Activated naive CD4-positive, alpha-beta T cell treated with anti-CD3 and anti-CD28 coated beads, Interleukin-2, amount 10 ng/mL, durations not matched to agents 7 days and 5 days (primary cell): Measurements from ENCODE around the gene SIPA1L3.
A peak's percentile ranks its signal among the peaks of the same experiment; 100 is the strongest.

Experiments used
- CTCF ChIA-PET: fragments of 350-600 bp; sonication (Branson Sonifier 250); formaldehyde crosslinking; loops from one replicate; lab custom pipeline; 2021; ENCODE audit warnings: antibody characterized with exemption; lab: Charles Lee
- DNase-seq: peaks from one replicate; pipeline ENCODE4 v3.0.0-alpha.2; 2020
- H3K27ac Mint-ChIP-seq: one replicate; pipeline ENCODE4 v1.8.0; 2021; ENCODE audit warnings: mild to moderate bottlenecking, moderate library complexity, mixed read lengths
- H3K27me3 Mint-ChIP-seq: one replicate; pipeline ENCODE4 v1.8.0; 2021; ENCODE audit warnings: mild to moderate bottlenecking, mixed read lengths
- H3K36me3 Mint-ChIP-seq: one replicate; pipeline ENCODE4 v1.8.0; 2021; ENCODE audit warnings: mixed read lengths
- H3K4me1 Mint-ChIP-seq: one replicate; pipeline ENCODE4 v1.8.0; 2021; ENCODE audit warnings: mixed read lengths
- H3K4me3 Mint-ChIP-seq: one replicate; pipeline ENCODE4 v1.8.0; 2021; ENCODE audit warnings: mild to moderate bottlenecking, moderate library complexity, mixed read lengths
- H3K9me3 Mint-ChIP-seq: one replicate; pipeline ENCODE4 v1.8.0; 2021; ENCODE audit warnings: mixed read lengths

The SIPA1L3 gene

GRCh38 chr19:38142176-38143035, 235.4 kb downstream of the SIPA1L3 start:
- no peak overlapping the region for H3K4me3 Mint-ChIP-seq
- peaks cover 2% of the 10 kb centered on the region for H3K36me3 Mint-ChIP-seq
- H3K27me3 Mint-ChIP-seq = no peaks in the 10 kb centered on the region
- no peak overlapping the region for H3K27ac Mint-ChIP-seq
- CTCF ChIA-PET = interaction anchor here (0.7 to 3.3 kb wide), 13 partner anchors 10 to 243 kb away, joined by 3 to 31 read pairs (median 3); partner anchors contain the start of gene CATSPERG
- peaks cover 2% of the 10 kb centered on the region for H3K4me1 Mint-ChIP-seq
- DNase-seq = peak; percentile 58
- H3K9me3 Mint-ChIP-seq = no peaks in the 10 kb centered on the region

GRCh38 chr19:38143847-38144246, 236.8 kb downstream of the SIPA1L3 start:
- peaks cover 2% of the 10 kb centered on the region for H3K36me3 Mint-ChIP-seq
- H3K4me3 Mint-ChIP-seq = no peak overlapping the region
- peaks cover 2% of the 10 kb centered on the region for H3K4me1 Mint-ChIP-seq
- DNase-seq = no peak
- H3K9me3 Mint-ChIP-seq = no peaks in the 10 kb centered on the region
- CTCF ChIA-PET = interaction anchor here (3.3 kb wide), 1 partner anchor 241 kb away, joined by 31 read pairs; no protein-coding TSS in a partner anchor
- no peak overlapping the region for H3K27ac Mint-ChIP-seq
- no peaks in the 10 kb centered on the region for H3K27me3 Mint-ChIP-seq

GRCh38 chr19:38144667-38145066, 237.7 kb downstream of the SIPA1L3 start:
- DNase-seq = no peak
- no peaks in the 10 kb centered on the region for H3K27me3 Mint-ChIP-seq
- no peaks in the 10 kb centered on the region for H3K4me1 Mint-ChIP-seq
- CTCF ChIA-PET = no interaction called here
- H3K4me3 Mint-ChIP-seq = no peak overlapping the region
- H3K27ac Mint-ChIP-seq = no peak overlapping the region
- no peaks in the 10 kb centered on the region for H3K9me3 Mint-ChIP-seq
- peaks cover 2% of the 10 kb centered on the region for H3K36me3 Mint-ChIP-seq

GRCh38 chr19:38145623-38146022, 238.6 kb downstream of the SIPA1L3 start:
- H3K27me3 Mint-ChIP-seq = no peaks in the 10 kb centered on the region
- CTCF ChIA-PET = interaction anchor here (0.7 kb wide), 1 partner anchor 82 kb away, joined by 3 read pairs; no protein-coding TSS in a partner anchor
- no peak overlapping the region for H3K4me3 Mint-ChIP-seq
- no peak overlapping the region for H3K27ac Mint-ChIP-seq
- no peaks in the 10 kb centered on the region for H3K4me1 Mint-ChIP-seq
- H3K9me3 Mint-ChIP-seq = no peaks in the 10 kb centered on the region
- no peak for DNase-seq
- H3K36me3 Mint-ChIP-seq = peaks cover 2% of the 10 kb centered on the region

DNA sequence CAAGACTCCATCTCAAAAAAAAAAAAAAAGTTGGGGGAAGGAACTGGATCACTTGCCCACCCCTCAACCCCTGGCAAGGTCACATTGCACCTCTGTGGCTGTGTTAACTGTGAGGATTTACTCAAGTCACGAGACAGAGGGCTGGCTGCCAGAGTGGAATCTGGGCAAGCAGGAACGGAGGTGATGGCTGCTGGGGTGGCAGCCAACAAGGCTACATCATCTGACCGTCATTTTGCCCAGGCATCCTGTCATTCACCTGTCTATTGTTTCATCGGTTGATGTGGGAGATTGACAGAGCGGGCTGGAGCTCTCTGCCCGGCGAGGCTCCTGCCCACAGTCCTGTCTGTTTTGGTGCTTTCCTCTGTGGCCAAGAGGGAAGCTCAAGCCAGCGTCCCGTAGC, 241.3 kb downstream of the SIPA1L3 start:
- Mint-ChIP-seq H3K4me3 (no peak overlapping the region), H3K27ac (no peak overlapping the region), H3K4me1 (no peaks in the 10 kb centered on the region), H3K36me3 (peaks cover 2% of the 10 kb centered on the region), H3K27me3 (no peaks in the 10 kb centered on the region), H3K9me3 (no peaks in the 10 kb centered on the region)
- CTCF ChIA-PET = interaction anchor here (0.7 kb wide), 1 partner anchor 246 kb away, joined by 3 read pairs; no protein-coding TSS in a partner anchor
- no peak for DNase-seq

DNA sequence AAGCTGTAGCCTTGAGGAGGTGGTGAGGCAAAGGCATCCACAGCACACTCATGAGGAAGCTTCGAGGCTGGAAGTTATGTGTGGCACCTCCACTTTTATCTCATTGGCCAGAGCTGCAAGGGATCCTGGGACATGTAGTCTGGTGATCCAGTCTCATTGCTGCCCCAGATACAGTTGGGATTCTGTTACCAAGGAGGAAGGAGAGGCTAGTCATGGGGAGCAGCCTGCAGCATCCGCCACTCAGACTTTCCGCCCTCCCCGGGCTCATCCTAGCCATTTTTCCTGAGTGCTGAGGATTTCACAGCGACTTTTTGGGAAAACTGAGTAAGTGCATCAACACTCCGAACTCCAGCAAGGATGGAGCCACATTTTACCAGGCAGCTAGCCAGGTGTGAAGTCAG, 242.7 kb downstream of the SIPA1L3 start:
- H3K36me3 Mint-ChIP-seq = no peaks in the 10 kb centered on the region
- H3K27me3 Mint-ChIP-seq = no peaks in the 10 kb centered on the region
- H3K4me1 Mint-ChIP-seq = no peaks in the 10 kb centered on the region
- CTCF ChIA-PET = interaction anchor here (1.0 kb wide), 1 partner anchor 14 kb away, joined by 3 read pairs; no protein-coding TSS in a partner anchor
- DNase-seq = no peak
- H3K4me3 Mint-ChIP-seq = no peak overlapping the region
- no peak overlapping the region for H3K27ac Mint-ChIP-seq
- H3K9me3 Mint-ChIP-seq = no peaks in the 10 kb centered on the region

DNA sequence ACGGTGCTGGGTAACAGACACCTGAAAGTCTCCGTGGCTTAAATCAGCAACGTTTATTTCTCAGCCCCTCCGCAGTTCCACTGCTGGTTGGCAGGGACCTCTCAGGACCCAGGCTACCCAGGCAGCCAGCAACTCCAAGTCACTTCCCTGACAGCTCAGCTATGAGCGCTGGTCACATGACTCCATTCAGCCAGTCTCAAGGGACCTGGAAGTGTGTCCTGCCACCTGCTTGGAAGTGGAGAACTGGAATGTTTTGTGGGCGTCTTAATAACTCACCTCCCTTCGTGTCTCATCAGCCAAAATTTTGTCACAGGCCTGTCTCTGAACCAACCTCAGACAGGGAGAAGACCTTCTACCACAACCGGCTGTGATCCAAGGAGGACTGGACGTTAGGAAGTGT, 244.2 kb downstream of the SIPA1L3 start:
- CTCF ChIA-PET = no interaction called here
- Mint-ChIP-seq H3K9me3 (no peaks in the 10 kb centered on the region), H3K27ac (no peak overlapping the region), H3K27me3 (no peaks in the 10 kb centered on the region), H3K4me1 (peaks cover 3% of the 10 kb centered on the region), H3K4me3 (no peak overlapping the region), H3K36me3 (no peaks in the 10 kb centered on the region)
- DNase-seq = no peak

DNA sequence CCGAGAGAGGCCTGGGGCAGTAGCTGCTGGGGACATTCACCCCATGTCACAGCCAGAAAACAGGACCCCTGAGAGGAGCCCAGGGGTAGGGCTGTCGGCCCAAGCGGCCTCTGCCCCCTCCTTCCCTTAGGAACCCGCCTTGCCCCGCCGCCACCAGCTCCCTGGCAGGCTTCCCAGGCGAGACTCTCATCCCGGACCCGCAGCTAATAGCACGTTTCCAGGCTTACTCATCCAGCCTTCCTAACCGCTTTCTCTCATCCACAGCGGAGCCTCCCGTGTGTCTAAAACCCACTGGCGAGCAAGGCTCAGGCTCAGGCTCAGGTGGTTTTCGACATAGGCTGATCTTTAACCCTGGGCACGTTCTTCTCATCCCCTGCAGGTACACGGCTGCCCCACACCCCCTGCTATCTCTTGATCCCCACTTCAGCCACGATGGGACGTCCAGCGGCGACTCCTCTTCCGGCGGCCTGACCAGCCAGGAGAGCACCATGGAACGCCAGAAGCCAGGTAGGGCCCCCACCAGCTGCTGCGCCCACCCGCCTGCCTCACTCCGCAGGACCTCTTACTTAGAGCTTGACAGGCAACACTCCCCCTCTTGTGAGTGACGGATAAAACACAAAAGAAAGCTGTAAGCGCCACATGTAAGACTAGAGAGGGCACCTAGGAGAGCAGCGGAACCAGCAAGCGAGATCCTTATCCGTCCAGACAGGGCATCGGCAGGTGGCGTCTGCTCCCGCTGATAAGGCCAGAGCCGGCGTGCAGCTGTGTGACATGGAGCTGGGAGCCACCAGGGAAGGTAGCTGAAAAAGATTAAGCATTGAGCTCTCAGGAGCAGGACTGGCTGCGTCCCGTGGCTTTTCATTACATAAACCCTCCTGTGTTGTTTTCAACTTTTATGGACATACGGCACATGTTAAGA, 245.7 kb downstream of the SIPA1L3 start:
- Mint-ChIP-seq H3K4me1 (peaks cover 3% of the 10 kb centered on the region), H3K9me3 (no peaks in the 10 kb centered on the region), H3K27ac (no peak overlapping the region), H3K27me3 (no peaks in the 10 kb centered on the region), H3K36me3 (no peaks in the 10 kb centered on the region), H3K4me3 (no peak overlapping the region)
- no peak for DNase-seq
- CTCF ChIA-PET = interaction anchor here (0.8 kb wide), 1 partner anchor 11 kb away, joined by 4 read pairs; no protein-coding TSS in a partner anchor

GRCh38 chr19:38155453-38155852, 248.4 kb downstream of the SIPA1L3 start:
- H3K36me3 Mint-ChIP-seq = no peaks in the 10 kb centered on the region
- no peak overlapping the region for H3K4me3 Mint-ChIP-seq
- no peaks in the 10 kb centered on the region for H3K9me3 Mint-ChIP-seq
- peak overlapping the region; percentile 22 for H3K27ac Mint-ChIP-seq
- CTCF ChIA-PET = no interaction called here
- H3K27me3 Mint-ChIP-seq = no peaks in the 10 kb centered on the region
- no peak for DNase-seq
- H3K4me1 Mint-ChIP-seq = peaks cover 3% of the 10 kb centered on the region

DNA sequence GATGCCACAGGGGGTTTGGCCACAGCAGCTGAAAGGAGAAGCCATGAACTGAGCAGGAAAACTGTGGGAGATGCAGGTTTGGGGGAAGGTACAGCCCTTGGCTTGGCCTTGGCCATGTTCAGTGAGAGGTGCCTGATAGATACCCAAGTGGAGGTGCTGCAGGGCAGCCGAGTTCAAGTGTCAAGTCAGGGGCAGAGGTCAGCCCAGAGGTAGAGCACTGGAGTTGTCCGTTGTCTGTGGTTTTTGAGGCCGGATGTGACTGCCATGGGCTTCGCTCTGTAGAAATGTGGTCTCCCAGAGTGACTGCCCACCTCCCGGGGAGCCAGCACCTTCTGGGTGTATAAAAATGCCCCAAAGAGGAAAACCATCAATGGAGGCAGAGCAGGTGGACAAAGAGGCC, 251.7 kb downstream of the SIPA1L3 start:
- CTCF ChIA-PET = no interaction called here
- Mint-ChIP-seq H3K4me3 (no peak overlapping the region), H3K4me1 (peaks cover 3% of the 10 kb centered on the region), H3K36me3 (peaks cover 20% of the 10 kb centered on the region), H3K27ac (no peak overlapping the region), H3K9me3 (peaks cover 7% of the 10 kb centered on the region), H3K27me3 (no peaks in the 10 kb centered on the region)
- DNase-seq = no peak

- Mint-ChIP-seq H3K27ac (no peak overlapping the region), H3K9me3 (peaks cover 7% of the 10 kb centered on the region), H3K4me1 (no peaks in the 10 kb centered on the region), H3K27me3 (no peaks in the 10 kb centered on the region), H3K4me3 (no peak overlapping the region), H3K36me3 (peaks cover 29% of the 10 kb centered on the region)
- CTCF ChIA-PET = no interaction called here
- DNase-seq = no peak
These were observed 255.1 kb downstream of the SIPA1L3 start for GRCh38 chr19:38162094-38162493.

DNA sequence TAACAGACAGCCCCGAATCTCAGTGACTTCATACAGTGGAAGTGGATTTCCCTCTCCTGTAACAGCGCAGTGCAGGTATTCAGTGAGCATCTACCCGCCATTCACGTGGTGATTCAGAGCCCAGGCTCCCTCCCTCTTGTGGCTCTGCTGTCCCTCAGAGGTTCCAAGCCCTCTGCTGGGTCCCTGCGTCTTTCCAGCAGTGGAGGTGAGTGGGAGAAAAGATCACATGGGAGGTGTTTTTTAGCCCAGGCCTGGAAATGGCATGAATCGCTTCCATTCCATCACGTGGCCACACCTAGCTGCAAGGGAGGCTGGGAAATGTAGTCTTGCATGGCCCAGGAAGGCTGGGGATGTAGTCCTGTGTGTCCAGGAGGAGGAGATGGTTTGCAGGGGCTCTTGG, 255.6 kb downstream of the SIPA1L3 start:
- H3K9me3 Mint-ChIP-seq = peaks cover 7% of the 10 kb centered on the region
- H3K4me3 Mint-ChIP-seq = no peak overlapping the region
- no peaks in the 10 kb centered on the region for H3K4me1 Mint-ChIP-seq
- H3K36me3 Mint-ChIP-seq = peaks cover 29% of the 10 kb centered on the region
- no peak overlapping the region for H3K27ac Mint-ChIP-seq
- DNase-seq = no peak
- no peaks in the 10 kb centered on the region for H3K27me3 Mint-ChIP-seq
- CTCF ChIA-PET = no interaction called here

DNA sequence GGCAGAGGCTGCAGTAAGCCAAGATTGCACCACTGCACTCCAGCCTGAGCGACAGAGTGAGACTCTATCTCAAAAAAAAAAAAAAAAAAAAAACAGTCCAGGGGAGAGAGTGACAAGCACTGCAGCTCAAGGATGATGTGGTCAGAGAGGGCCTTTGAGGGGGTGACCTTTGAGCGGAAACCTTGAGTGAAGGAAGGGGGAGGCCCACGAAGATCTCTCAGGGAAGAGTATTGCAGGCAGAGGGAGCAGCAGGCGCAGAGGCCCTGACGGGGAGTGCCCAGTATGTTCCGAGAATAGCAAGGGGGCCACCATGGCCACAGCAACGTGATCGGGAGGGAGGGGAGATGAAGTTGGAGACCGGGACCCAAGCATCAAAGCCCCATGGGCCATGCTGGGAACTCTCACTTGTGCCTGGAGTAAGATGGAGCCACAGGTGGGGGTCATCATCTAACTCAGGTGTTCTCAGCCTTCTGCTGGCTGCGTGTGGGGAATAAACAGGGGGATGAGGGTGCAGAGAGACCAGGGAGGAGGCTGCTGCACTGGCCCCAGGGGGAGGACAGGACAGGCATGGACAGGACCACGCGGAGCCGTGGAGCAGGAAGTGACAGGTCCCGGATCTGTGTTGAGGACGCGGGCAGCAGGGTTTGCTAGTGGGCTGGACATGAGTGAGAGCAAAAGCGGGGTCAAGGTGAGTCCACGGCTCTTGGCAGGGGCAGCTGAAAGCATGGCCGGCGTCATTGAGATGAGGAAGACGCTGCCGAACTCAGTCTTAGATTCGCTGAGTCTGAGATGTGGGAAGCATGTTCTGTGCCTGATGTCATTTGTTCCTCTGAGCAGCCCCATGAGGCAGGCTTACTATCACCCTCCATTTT, 256.6 kb downstream of the SIPA1L3 start:
- H3K9me3 Mint-ChIP-seq = peaks cover 7% of the 10 kb centered on the region
- H3K27me3 Mint-ChIP-seq = no peaks in the 10 kb centered on the region
- no peak for DNase-seq
- H3K4me3 Mint-ChIP-seq = no peak overlapping the region
- no peaks in the 10 kb centered on the region for H3K4me1 Mint-ChIP-seq
- CTCF ChIA-PET = no interaction called here
- H3K27ac Mint-ChIP-seq = no peak overlapping the region
- H3K36me3 Mint-ChIP-seq = peaks cover 29% of the 10 kb centered on the region
